HG02571 (cell line): ENCODE data around the gene HDAC11.
"Not testable (repeated sequence)": the region's sequence is repeated elsewhere in the genome, so short reads cannot be mapped to it uniquely, and the experiment has no call there.

Source experiments
- ATAC-seq: cut with Tn5 transposase; IDR thresholded peaks from one replicate; pipeline ENCODE4 v1.9.1; 2021; ENCODE audit warnings: mild to moderate bottlenecking, moderate library complexity; ENCODE audit not compliant: unreplicated experiment

HDAC11 gene, protein sequence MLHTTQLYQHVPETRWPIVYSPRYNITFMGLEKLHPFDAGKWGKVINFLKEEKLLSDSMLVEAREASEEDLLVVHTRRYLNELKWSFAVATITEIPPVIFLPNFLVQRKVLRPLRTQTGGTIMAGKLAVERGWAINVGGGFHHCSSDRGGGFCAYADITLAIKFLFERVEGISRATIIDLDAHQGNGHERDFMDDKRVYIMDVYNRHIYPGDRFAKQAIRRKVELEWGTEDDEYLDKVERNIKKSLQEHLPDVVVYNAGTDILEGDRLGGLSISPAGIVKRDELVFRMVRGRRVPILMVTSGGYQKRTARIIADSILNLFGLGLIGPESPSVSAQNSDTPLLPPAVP

DNA sequence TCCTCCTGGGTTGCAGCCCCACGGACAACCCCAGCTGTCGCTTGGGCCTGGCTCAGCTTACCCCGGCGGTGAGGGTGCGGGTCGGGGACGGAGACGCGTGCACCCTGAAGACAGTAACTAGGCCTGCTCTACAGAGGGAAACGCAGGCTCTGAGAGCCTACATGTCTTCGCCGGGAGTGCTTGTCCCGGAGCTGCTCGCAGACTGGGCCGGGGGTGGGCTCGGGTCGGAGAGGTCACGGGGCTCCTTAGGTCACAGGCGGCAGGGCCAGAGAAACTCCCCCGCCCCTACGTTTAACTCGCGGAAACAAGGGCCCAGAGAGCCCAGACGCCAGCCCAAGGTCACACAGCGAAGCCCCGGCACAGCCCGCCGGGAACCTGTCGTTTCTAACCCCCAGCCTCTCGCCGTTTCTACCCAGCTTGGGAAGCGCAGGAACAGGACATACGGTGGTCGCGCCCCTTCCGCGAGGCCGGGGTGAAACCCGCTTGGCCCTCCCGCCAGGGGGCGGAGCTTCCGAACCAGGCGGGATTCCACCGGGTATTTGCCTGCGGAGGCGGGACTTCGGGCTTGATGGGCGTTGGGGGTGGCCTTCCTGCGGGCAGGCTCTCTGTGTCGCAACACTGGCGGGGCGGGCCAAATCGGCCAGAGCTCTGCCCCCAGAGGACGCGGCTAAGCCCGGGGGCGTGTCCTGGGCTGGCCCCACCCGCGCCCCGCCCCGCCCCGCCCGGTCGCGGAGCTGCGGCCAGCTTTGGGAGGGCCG, at the start of gene HDAC11:
HDAC11 (plus strand) TSS at position 725 of the 758 bp plus-strand sequence. CDS start 42 bp downstream, outside the sequence.
- peak; percentile 95 for ATAC-seq

DNA sequence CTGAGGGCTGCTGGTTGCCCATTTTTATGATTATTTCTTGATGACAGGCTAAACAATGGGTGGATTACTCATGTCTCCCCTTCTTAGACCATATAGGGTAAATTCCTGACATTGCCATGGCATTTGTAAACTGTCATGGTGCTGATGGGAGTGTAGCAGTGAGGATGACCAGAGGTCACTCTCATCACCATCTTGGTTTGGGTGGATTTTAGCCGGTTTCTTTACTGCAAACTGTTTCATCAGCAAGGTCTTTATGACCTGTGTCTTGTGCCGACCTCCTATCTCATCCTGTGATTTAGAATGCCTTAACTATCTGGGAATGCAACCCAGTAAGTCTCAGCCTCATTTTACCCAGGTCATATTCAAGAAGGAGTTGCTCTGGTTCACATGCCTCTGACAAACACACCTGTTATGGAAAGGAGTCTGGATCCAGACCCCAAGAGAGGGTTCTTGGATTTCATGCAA, 49.7 kb upstream of the HDAC11 start:
- ATAC-seq = not testable (repeated sequence)

DNA sequence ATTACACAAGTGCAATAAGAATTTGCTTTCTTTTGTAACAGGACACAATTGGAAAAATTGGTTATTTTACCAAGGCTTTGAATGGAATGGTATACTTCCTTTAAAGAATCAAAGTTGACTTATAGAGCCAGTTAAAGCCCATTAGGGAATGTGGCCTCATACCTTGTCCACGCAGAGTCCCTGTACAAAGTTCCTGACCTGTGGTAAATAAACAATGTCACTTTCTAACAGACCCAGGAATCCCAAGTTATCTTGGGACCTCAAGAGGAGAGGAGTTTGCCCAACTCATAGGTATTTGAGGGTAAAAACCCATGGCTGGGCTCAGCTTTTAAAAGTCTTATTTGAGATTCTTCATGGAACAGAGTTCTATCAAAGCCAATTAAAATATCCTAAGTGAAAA, 48.0 kb upstream of the HDAC11 start:
- no peak for ATAC-seq

DNA sequence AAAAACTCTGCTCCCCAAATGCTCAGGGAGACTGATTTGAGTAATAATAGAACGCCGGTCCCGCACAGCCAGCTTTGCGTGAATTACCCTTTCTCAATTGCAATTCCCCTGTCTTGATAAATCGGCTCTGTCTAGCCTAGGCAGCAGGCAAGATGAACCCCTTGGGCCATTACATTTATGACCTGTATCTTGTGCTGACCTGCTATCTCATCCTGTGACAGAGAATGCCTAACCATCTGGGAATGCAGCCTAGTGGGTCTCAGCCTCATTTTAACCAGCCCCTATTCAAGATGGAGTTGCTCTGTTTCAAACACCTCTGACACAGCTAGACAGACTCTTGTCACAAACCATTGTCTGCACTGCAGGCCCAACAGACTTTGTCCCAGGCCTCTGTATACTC, 46.2 kb upstream of the HDAC11 start:
- no peak for ATAC-seq

DNA sequence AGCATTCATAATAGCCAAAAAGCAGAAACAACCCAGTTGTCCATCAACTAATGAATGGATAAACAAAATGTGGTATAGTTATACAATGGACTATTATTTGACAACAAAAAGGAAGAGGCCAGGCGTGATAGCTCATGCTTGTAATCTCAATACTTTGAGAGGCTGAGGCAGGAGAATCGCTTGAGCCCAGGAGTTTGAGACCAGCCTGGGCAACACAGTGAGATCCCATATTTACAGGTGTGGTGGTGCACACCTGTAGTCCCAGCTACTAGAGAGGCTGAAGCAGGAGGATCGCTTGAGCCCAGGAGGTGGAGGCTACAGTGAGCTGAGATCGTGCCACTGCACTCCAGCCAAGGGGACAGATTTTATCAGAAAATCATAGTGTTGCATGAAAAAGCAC, 43.9 kb upstream of the HDAC11 start:
- ATAC-seq = not testable (repeated sequence)

DNA sequence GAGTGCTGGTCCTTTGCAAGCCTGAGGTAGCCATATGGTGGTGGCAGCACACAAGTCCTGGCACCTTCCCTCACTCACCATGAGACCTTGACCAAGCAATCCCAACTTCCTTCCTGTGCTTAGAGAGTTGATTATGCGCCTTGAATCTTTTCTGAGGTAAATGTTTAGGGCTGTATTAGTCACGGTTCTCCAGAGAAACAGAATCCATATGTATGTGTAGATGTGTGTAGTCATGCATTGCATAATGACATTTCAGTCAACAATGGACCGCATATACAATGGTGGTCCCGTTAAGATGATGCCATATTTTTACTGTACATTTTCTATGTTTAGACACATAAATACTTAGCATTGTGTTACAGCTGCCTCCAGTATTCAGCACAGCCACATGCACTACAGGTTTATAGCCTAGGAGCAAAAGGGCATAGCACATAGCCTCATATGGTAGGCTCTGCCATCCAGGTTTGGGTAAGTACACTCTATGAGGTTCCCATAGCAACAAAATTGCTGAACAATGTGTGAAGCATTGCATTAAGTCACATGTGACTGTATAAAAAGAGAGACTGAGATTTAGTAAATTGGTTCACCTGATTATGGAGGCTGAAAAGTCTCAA, 39.8 kb upstream of the HDAC11 start:
- no peak for ATAC-seq

DNA sequence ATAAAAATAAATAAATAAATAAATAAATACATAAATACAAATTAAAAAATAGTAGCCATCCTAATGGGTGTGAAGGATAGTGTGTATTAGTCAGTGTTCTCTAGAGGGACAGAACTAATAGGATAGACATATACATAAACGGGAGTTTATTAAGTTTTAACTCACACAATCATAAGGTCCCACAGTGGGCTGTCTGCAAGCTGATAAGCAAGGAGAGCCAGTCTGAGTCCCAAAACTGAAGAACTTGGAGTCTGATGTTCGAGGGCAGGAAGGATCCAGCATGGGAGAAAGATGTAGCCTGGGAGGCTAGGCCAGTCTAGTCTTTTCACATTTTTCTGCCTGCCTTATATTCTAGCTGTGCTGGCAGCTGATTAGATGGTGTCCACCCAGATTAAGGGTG, 37.2 kb upstream of the HDAC11 start:
- not testable (repeated sequence) for ATAC-seq

DNA sequence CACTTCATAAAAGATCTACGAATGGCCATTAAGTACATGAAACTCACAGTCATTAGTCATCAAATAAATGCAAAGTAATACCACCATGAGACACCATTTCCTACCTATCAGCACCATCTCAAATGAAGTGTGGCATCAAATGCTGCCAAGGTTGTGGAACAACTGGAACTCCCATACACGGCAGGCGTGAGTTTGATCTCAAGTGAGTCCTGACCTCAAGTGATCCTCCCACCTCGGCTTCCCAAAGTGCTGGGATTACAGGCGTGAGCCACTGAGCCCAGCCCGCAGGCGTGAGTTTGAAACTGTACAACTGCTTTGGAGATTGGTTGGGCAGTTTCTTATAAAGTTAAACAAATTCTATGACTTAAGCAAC, 28.8 kb upstream of the HDAC11 start:
- peak; percentile 4 for ATAC-seq

DNA sequence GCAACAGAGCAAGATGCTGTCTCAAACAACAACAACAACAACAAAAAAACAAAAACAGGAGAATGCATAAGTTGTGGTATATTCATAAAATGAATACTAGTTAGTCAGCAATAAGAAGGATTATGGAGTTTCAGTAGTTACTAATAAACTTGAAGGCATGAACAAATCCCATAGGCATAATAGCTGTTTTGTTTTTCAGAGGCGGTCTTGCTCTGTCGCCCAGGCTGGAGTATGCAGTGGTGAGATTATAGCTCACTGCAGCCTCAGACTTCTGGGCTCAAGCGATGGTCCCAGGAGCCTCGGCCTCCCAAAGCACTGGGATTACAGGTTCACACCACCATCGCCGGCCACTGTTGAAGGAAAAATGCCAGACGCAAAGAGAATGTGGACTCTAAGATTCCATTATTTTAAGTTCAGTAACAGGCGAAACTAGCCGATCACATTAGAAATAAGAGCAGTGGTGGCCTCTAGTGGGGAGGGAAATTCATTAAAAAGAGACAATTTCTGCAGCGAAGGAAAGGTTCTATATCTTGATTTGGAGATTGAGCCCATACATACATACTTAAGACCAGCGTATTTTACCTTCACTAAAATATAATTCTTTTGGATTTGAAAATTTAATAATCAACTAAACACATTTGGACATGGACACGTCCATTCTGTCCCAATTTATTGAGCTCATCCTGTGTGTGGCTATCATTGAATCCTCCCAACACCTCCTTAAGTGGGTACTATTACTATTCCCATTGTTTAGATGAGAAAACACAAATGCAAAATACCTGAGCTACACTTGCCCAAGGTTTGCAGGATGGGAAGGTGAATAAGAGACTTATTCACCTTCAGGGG, 27.4 kb upstream of the HDAC11 start:
- no peak for ATAC-seq

DNA sequence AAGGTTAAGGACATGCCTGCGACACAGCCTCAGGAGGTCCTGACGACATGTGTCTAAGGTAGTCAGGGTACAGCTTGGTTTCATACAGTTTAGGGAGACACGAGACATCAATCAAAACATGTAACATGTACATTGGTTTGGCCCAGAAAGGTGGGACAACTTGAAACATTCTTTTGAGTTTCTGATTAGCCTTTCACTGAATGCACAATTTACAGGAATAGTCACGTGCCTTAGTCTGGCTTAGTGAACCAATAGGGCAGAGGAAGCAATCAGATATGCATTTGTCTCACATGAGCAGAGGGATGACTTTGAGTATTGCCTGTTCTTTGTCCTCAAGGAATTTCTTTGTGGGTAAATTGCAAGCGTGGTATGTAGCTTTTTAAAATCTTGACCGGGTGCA, 24.5 kb upstream of the HDAC11 start:
- ATAC-seq = no peak

DNA sequence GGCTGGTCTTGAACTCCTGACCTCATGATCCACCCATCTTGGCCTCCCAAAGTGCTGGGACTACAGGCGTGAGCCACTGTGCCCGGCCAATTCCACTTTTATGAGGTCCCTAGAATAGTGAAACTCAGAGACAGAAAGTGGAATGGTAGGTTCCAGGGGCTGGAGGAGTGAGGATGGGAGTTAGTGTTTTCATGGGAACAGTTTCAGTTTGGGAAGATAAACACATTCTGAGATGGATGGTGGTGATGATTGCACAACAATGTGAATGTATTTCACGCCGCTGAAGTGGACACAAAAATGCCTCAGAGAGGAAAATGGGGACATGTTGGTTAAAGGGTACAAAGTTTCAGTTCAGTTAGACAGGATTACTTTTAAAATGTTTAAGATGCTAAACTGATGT, 22.5 kb upstream of the HDAC11 start:
- ATAC-seq = no peak

DNA sequence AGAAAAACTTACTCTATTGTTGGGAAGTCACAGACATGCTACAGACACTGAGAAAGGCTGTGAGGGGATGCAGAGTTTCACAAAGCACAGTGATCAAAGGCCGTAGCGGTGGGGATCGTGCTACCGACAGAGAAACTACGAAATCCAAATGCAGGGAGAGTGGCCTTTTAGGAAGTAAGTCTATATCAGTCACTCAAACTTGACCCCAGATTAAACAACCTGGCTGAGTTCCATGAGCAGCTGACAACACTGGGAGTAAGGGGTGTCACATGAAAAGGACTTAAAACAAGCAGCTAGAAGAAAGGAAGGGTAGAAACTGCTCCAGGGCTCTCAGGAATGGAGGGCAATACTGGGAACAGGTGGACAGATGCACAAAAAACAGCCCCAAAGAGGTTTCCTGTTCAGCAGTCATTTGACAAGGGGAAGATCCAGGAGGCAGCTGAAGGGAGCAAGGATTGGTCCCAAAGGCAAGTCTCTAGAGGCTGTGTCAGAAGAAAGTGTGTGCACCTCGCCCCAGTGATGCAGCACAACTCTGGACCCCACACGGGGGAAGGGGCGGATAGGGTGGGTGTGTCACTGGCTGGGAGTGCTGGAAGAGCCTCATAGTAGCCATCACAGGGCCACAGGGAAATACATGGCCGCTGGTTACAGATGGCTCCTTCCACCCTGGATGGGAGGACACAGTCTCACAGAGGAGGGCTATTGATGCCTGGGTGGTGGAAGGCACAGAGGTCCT, 20.3 kb upstream of the HDAC11 start:
- ATAC-seq = no peak

DNA sequence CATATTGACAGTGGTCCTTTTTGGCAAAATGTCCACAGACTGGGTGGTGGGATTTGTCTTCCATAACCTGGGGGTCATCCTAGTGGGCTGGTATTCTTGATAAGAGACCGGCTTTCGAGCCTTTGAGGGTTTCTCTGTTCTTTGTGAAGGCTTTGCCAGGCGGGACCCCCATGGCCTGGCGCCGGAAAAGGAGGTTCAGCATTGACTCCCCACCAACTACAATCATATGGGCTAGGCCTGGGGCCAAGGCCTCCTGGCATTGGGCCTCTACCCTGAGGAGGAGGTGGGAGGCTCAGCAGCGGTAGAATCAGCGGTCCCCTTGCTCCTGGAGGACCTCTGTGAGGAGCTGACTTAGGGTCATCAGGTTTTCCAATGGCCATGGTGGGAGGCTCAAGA, 19.8 kb upstream of the HDAC11 start:
- ATAC-seq = no peak

DNA sequence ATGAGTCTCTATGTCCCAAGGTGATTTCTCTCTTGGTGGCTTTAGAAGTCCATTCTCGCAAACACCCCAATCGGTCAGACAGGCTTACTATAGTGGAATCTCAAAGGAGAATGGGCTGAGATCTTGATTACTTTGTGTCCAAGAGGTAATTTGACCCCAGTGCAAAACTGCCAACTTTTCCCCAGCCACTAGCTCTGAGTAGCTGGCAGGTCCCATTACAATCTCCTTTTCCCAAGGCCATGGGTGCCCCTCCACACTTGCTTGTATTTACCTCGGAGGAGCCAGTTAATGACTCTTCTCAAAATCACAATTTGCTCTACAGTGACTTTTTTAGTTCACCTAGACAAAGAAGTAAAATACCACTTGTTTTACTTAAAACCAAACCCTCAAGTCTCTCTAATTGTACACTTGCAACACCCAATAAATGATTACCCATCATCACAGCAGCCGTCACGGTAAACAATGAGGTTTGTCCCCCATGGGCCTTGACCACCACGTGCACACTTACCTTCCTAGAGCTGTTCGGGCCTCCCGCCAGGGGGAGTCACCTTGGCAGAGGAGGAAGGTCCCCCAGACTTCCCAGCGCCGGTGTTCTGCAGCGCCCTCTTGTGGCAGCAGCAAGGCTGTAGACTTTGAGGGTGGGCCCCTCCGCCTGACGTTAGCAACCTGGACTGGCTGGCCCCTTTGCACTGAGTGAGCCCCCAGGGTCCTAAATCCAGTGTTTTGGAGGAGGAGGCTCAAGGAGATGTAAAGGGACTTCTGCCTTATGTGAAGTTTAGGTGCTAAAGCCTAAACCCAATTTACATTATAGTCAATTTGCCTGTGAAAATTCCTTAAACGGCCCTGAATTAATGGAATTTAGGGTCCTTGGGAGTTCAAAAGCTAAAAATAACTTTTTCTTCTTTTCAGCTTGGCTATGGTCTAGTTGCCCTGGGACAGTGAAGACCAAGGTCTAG, 18.7 kb upstream of the HDAC11 start:
- ATAC-seq = no peak

DNA sequence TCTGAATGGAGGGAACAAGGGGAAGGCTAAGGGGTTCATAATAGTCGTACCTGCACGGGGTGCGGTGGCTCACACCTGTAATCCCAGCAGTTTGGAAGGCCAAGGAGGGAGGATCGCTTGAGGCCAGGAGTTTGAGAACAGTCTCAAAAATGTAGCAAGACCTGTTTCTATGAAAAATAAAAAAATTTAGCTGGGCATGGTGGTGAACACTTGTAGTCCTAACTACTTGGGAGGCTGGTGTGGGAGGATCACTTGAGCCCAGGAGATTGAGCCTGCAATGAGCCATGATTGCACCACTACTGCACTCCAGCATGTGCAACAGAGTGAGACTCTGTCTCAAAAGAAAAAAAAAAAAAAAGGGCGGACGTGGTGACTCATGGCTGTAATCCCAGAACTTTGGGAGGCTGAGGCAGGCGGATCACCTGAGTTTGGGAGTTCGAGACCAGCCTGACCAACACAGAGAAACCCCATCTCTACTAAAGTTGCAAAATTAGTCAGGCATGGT, 17.9 kb upstream of the HDAC11 start:
- no peak for ATAC-seq

DNA sequence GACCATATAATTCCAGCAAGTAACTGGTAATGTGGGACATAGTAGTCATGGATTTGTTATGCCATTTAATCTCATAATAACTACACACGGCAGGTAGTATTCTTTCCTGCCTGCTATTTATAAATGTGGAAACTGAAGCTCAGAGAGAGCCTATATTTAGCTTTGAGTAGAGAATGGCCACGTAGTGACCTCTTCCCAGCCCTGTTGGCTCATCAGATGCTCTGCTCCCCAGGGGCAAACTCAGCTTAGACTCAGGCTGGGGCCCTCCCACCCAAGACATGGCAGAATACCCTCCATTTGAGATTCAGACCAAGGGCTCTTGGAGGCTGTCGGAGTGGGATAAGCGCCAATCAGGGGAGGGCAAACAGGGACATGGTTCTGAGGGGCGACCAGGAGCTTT, 17.3 kb upstream of the HDAC11 start:
- no peak for ATAC-seq

DNA sequence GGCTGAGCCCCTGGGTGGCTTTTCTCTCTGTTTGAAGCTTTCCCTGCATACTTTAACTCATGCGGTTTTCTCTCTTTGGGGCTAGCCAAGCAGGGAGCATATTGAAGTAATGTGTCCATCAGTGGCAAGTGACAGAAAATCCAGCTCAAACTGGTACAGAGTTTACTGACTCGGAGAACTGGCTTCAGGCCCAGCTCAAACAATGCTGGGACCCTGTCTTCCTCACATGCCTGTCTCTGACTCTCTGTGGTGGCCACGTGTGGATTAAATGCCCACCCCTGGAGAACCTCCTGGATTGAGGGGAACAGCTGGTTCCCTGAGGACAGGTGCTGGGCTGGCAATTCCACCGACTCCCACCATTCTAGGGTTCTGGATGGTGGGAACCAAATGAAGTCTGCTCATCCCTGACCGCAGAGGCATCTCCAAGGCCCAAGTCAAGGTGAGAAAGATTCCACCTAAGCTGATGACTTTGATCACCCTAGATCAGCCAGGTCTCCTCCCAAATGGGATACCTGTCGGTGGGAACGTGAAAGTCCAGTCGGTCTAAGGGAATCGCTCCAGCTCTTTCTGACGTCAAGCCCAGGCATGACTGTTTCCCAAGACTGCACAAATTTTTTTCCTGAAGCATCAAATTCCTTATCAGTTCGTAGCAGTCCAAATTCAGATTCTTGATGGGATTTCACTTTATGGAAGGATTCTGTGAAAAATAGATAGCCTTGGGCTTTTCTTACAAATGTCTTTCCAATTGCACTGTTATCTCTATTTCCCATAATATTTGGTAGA, 16.3 kb upstream of the HDAC11 start:
- ATAC-seq = no peak

DNA sequence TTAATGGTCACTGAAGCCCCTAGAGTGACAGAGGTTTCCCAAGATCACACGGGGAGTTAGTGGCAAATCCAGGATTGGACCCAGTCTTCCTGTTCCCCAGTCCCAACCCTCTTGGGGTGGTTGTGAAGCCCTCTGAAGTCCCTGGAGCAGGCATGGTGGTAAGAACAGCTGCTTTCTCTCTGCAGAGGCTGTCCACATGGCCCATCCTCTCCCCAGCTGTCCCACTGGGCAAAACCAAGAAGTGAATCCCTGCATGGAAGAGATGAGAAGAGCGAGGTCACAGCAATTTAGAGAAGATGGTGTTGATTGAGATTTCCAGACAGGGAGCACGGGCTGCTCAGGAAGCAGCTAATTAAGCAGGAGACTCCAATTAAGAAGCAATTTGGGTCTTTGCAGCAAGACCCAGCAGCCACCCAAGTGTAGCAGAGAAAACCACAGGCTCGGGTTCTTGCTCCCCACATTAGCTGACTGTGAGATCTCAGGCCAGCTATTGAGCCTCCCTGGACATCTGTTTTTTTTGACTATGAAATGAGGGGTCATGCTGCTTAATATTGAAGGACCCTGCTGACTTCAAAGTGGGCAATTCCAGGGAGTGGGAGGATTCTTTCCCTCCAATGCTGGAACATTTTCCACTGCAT, 14.8 kb upstream of the HDAC11 start:
- no peak for ATAC-seq
